ENCODE data around the gene LDLRAD3.

The LDLRAD3 gene

GRCh38 chr11:36051235-36052144, 107.6 kb downstream of the LDLRAD3 start:
- DNase-seq: peak; percentile 68

- DNase-seq: no peak
These were observed 109.4 kb downstream of the LDLRAD3 start for GRCh38 chr11:36053281-36053680.

GRCh38 chr11:36053862-36054261, 110.0 kb downstream of the LDLRAD3 start:
- DNase-seq: no peak

DNA sequence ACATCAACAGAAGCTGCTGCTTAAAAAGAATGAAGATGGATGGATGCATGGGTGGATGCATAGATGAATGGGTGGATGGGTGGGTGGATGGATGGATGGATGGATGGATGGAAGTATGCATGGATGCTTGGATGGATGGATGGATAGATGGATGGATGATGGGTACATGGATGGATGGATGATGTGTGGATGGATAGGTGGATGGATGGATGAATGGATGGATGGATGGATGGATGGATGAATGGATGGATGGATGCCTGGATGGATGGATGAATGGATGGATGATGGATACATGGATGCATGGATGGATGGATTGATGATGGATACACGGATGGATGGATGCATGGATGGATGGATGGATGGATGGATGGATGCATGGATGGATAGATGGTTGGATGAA, 110.8 kb downstream of the LDLRAD3 start:
- no peak for DNase-seq

DNA sequence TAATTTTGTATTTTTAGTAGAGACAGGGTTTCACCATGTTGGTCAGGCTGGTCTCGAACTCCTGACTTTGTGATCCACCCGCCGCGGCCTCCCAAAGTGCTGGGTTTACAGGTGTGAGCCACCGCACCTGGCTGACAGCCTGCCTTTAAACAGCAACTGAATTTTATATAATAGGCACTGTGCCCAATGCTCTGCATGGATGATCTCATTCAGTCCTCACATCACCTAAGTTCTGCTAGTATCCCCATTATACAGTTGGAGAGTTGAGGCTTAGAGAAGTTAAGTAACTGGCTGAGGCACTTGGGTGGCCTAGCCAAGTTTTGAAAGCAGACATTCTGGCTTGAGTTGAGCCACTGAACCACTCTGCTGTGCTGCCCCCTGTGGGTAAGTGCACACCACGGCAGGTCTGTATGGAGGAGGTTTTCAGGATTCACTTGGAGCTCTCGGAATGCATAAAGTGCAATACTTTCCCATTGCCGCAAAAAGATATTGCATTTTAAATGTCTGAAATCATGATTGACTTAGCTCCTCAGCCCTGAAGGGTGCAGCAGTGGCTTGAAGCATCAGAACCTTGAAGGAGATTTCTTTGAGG, 112.4 kb downstream of the LDLRAD3 start:
- peak; percentile 52 for DNase-seq

DNA sequence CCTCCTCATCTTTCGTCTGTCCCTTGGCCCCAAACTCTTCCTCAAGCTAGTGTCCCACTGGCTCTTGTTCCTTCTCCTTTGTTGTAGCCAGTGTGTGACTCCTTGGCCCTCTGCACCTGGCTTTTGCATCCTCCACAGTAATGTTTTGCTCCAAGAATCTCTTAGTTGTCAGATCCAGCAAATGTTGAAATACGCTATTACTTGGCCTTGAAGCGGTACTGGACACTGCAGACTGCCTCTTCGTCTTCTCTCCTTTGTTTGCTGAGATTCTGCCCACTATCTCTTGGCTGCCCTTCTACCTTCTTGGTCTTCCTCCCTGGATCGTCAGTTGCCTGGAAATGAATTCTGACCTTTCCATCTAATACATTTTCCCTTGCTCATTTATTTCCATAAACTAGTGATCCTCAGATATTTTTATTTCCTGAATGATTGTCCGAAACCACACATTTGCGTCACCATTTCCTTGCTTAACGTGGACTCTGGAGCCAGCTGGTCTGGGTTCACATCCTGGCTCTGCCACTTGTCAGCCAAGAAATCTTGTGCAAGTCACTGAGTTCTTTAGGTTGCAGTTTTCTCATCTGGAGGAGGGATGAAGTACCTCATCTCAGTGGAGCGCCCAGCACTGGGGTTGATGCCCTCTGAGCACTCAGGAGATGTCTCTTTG, 113.6 kb downstream of the LDLRAD3 start:
- DNase-seq: no peak

DNA sequence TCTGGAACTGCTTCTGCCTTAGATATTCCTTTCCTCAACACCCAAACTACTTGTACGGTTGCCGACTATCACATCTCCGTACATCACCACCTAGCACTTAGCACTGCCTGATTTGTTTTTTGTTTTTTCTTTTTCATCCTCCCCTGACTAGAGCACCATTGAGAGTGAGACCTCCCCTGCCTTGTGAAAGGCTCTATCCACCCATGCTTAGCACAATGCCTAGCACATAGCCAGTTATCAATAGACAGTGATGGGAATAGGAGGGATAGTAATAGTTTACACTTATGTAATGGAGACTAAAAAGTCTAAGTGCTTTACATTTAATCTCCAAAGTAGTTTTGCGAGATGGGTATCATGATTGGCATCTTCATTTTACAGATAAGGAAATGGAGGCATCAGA, 115.8 kb downstream of the LDLRAD3 start:
- DNase-seq: no peak

DNA sequence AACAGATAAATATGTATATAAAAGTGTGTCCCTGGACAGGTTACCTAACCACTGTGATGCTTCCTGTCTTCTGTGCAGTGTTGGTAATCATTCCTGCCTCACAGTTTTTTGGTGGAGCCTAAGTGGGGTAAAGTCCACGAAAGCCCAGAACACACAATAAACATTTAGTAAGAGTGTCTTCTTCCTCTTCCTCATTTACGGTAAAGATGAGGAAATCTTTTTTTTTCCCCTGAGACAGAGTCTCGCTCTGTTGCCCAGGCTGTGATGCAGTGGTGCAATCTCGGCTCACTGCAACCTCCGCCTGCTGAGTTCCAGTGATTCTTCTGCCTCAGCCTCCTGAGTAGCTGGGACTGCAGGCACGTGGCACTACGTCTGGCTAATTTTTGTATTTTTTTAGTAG, 117.1 kb downstream of the LDLRAD3 start:
- DNase-seq: no peak

- no peak for DNase-seq
These were observed 117.6 kb downstream of the LDLRAD3 start for GRCh38 chr11:36061471-36061870.

DNA sequence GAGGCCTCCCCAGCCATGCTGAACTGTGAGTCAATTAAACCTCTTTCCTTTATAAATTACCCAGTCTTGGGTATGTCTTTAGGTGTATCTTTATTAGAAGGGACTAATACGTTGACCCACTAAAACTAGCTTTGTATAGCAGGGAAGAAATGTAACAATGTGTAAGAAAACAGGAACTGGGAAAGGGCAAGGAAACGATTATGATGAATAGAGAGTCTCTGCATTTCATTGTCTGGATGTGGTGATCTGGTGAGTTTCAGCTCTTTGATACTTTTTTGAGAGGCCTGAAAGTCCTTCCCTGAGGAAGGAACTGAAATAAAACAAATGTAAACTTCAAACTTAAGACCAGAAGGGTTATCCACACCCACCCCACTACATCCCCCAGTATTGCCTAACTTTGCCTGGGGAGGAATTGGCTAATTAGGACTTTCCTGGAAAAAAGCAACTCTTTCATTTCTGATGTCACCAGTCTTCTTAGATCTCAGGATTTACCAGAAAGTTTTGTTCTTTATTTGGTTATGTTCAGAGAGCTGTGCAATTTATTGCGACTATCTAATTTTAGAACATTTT, 119.0 kb downstream of the LDLRAD3 start:
- DNase-seq: peak; percentile 26

GRCh38 chr11:36065436-36065835, 121.6 kb downstream of the LDLRAD3 start:
- no peak for DNase-seq

GRCh38 chr11:36066891-36067290, 123.0 kb downstream of the LDLRAD3 start:
- no peak for DNase-seq

DNA sequence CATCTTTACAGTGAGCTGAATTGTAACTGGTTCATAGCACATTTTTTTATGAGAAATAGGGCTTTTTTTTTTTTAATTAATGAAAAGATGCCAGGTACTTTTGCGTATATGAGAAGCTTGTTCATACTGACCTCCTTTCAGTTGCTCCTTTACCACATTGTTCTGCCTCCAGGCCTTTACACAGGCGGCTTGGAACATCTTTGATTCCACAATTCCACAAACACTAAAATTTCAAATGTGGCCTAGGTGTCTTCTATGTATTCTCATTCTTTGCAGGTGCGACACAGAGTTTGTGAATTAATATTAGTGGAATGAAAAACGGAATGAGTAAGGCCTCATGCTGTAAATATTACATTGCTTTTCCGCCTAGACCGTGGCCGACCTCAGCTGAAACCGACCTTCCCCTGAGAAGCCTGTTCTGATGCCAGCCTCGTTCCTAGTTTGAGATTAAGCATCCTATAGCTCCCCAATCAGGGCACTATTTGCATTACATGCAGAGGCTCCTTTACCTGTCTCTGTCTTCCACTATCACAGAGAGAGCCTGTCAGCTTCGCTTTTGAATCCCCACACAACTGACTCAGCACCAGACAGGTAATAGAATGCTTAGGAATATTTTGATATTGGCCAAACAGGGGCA, 125.8 kb downstream of the LDLRAD3 start:
- no peak for DNase-seq

DNA sequence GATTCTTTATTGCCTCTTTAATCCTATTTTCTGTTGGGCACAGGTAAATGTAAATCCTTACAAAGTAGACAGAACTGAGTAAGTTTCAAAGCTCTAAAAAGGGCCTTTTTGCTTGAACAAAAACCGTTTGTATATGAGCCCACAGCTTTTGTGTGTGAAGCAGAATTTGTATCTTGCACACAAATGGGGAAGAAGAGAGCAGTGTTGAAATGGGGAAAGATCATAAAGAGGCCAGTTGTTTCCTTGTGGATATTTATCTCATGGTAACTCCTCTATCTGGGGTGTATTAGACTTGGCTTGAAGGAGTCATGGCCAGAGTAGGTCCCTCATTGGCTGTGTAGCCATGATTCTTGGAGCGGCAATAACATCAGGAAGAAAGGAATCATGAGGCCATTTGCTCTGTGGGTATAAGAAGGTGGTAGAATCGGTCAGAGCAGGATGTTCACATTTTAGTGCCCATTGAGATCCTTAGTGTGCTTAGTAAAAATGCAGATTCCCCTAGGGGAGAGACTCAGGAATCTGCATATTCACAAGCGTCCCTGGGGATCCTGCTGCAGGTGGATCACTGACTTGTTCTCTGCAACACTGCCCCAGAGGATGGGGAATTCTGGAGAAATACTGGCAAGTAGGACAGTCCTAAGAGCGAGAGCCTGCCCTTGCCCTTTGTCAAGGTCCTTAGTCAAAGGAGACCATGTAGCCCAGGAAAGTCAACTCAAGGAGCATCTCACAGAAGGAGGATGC, 126.5 kb downstream of the LDLRAD3 start:
- no peak for DNase-seq

GRCh38 chr11:36070954-36071330, 127.1 kb downstream of the LDLRAD3 start:
- no peak for DNase-seq

- no peak for DNase-seq
These were observed 128.1 kb downstream of the LDLRAD3 start for GRCh38 chr11:36071917-36072500.

- no peak for DNase-seq
These were observed 129.7 kb downstream of the LDLRAD3 start for GRCh38 chr11:36073411-36074203.

DNA sequence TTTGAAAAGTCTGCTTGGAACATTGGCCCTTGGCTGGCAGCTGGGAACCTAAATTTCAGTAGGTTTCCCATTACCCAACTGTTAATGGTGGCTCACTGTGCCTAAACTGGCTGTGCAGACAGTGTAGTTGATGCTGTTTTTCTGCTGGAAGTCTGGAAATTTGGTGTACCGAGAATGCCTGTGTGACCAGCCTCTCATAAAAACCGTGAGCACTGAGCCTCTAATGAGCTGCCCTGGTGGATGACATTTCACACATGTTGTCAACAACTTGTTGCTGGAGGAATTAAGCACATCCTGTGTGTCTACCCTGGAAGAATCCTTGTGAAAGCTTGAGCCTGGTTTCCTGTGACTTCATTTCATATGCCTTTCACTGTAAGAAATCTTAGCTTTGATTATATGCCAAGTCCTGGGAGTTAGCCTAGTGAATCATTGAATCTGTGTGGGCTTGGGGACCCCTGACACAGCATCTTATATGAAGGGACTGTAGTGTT, 131.1 kb downstream of the LDLRAD3 start:
- no peak for DNase-seq

DNA sequence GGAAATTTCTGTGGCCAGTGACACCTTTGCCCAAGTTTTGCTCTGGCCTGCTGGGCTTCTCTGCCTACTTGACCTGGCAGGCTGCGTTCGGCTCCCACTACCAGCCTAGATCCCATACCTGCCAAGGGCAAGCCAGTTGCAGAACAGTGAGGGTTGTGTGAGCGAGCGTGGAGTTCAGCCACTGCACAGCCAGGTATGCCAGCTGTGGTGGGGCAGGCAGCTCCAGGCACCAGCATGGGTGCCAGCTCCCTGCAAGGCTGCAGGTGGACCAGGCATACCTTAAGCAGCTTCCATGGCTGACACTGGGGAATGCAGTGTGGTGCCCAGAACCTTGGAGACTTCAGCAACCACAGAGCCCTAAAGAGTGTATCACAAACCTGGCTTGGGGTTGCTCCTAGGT, 133.5 kb downstream of the LDLRAD3 start:
- no peak for DNase-seq

DNA sequence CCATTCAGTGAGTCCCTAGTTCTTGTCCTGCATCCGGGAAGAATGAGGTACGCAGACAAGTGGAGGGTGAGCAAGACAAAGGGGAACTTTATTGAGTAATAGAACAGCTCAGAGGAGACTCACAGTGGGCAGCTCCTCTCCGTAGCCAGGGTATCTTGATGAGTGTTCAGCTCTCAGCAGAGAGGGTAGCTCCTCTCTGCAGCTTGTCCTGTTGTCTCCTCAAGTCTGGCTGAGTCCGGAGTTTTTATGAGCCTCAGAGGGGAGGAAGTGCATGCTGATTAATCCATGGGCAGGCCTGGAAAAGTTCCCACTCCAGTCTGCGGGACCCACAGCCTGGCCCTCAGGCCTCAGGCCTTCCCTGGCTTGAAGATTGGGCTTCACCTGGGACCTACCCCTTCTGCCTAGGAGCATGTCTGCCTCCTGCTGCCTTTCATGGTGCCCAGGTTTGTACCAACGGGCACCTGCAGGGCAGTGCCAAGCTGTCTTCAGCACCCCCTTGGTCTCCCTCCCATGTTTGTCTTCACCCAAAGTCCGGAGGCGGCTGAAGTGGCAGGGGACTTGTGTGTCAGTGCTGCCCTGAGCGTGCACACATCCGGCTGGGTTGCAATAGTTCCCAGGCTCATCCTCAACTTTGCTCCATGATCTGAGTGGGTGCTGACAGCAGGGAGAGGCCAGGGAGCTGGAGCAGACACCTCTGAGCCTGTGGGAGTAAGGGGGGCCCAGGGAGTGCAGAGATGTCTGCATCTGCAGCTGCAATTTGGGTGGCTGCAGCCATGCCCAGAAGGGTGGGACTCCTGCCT, 134.2 kb downstream of the LDLRAD3 start:
- no peak for DNase-seq

Data from OCI-M1 (cell line).